ENCODE results near the gene SORT1.
"Not testable (repeated sequence)": the region's sequence is repeated elsewhere in the genome, so short reads cannot be mapped to it uniquely, and the experiment has no call there.

SORT1 gene

GRCh38 chr1:109397581-109398342, at the start of gene SORT1:
SORT1 (minus strand) TSS chr1:109397918; CDS start chr1:109397892, 26 bp downstream.
- DNase-seq = peak; percentile 82

GRCh38 chr1:109445949-109446695, 48.4 kb upstream of the SORT1 start:
- DNase-seq = not testable (repeated sequence)

GRCh38 chr1:109444346-109444745, 46.6 kb upstream of the SORT1 start:
- DNase-seq = no peak

- no peak for DNase-seq
Observed at GRCh38 chr1:109443476-109443875, 45.8 kb upstream of the SORT1 start.

- DNase-seq = no peak
Observed at GRCh38 chr1:109441069-109441468, 43.4 kb upstream of the SORT1 start.

GRCh38 chr1:109438798-109439297, 41.1 kb upstream of the SORT1 start:
- DNase-seq = no peak

GRCh38 chr1:109434484-109434883, 36.8 kb upstream of the SORT1 start:
- no peak for DNase-seq

- DNase-seq = no peak
Observed at GRCh38 chr1:109433322-109433721, 35.6 kb upstream of the SORT1 start.

- DNase-seq = no peak
Observed at GRCh38 chr1:109432336-109432735, 34.6 kb upstream of the SORT1 start.

- no peak for DNase-seq
Observed at GRCh38 chr1:109427171-109427467, 29.4 kb upstream of the SORT1 start.

- peak; percentile 99 for DNase-seq
Observed at GRCh38 chr1:109426281-109427170, 28.8 kb upstream of the SORT1 start, which contains the start of gene PSMA5. PSMA5 (minus strand) TSS chr1:109426448; CDS start chr1:109426330, 118 bp downstream.

GRCh38 chr1:109425391-109426280, 27.9 kb upstream of the SORT1 start:
- DNase-seq = no peak

- no peak for DNase-seq
Observed at GRCh38 chr1:109423498-109423897, 25.8 kb upstream of the SORT1 start.

GRCh38 chr1:109412551-109412950, 14.8 kb upstream of the SORT1 start:
- no peak for DNase-seq

GRCh38 chr1:109404838-109405237, 7.1 kb upstream of the SORT1 start:
- DNase-seq = no peak

- DNase-seq = no peak
Observed at GRCh38 chr1:109402025-109402424, 4.3 kb upstream of the SORT1 start.

GRCh38 chr1:109400035-109400655, 2.4 kb upstream of the SORT1 start:
- no peak for DNase-seq

- peak; percentile 61 for DNase-seq
Observed at GRCh38 chr1:109399326-109399957, 1.7 kb upstream of the SORT1 start.

- DNase-seq = no peak
Observed at GRCh38 chr1:109398343-109399225, 866 bp upstream of the SORT1 start.
